MM.1S (cell line): ENCODE results near the gene ST7.

Experiments used
- EZH2 ChIP-seq: fragments of 300-600 bp; sonication (generic); optimal IDR thresholded peaks from 2 replicates; pipeline ENCODE3; 2017; ENCODE audit warnings: low read depth, mild to moderate bottlenecking, antibody characterized with exemption, low read length, mixed read lengths
- EZH2phosphoT487 ChIP-seq: fragments of 300-600 bp; sonication (generic); IDR thresholded peaks from 2 replicates; pipeline ENCODE4 v1.6.1; 2018; ENCODE audit warnings: antibody characterized with exemption, low read length
- TF ChIP-seq, protein P1 (sequence below): fragments of 300-600 bp; sonication (generic); IDR thresholded peaks from 2 replicates; pipeline ENCODE4 v1.5.1; 2016; ENCODE audit warnings: antibody characterized with exemption, low read length, mixed read lengths

DNA sequence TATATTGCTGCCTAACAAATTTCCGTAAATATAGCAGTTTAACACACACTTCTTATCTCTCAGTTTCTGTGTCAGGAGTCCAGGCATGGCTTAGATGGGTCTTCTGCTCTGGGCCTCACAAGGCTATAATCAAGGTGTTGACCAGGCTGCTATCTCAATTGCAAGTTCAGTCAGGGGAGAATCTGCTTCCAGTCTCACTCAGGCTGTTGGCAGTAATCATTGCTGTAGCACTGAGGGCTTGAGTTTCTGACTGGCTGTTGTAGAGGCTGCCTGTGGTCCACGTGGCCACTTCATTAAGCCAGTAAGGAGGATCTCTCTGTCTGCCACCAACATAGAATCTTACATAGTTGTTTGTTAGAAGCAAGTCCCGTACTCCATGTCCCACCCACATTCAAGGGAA, 138.4 kb downstream of the ST7 start:
- TF ChIP-seq, protein P1, sequence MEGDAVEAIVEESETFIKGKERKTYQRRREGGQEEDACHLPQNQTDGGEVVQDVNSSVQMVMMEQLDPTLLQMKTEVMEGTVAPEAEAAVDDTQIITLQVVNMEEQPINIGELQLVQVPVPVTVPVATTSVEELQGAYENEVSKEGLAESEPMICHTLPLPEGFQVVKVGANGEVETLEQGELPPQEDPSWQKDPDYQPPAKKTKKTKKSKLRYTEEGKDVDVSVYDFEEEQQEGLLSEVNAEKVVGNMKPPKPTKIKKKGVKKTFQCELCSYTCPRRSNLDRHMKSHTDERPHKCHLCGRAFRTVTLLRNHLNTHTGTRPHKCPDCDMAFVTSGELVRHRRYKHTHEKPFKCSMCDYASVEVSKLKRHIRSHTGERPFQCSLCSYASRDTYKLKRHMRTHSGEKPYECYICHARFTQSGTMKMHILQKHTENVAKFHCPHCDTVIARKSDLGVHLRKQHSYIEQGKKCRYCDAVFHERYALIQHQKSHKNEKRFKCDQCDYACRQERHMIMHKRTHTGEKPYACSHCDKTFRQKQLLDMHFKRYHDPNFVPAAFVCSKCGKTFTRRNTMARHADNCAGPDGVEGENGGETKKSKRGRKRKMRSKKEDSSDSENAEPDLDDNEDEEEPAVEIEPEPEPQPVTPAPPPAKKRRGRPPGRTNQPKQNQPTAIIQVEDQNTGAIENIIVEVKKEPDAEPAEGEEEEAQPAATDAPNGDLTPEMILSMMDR = no peak
- TF ChIP-seq EZH2 (no peak), EZH2phosphoT487 (no peak)
